ENCODE results near the gene PLXDC1. TPM values are rescaled to one million over a fixed set of nuclear protein-coding genes. Genes with fewer than 3 reads are reported as not detected.

The PLXDC1 gene
- total RNA-seq, 1 experiment from 2014 or later, result 0.52 TPM

- Mint-ChIP-seq H3K27me3 (ENCODE audit: unreplicated experiment) (peaks cover 68% of the 10 kb centered on the region), H3K4me3 (ENCODE audit: low read depth, unreplicated experiment) (no peak overlapping the region), H3K36me3 (ENCODE audit: insufficient read depth, unreplicated experiment) (no peaks in the 10 kb centered on the region), H3K27ac (ENCODE audit: unreplicated experiment) (no peak overlapping the region), H3K9me3 (ENCODE audit: low read depth, unreplicated experiment) (no peaks in the 10 kb centered on the region), H3K4me1 (ENCODE audit: low read depth, unreplicated experiment) (no peaks in the 10 kb centered on the region)
- CTCF ChIA-PET, result interaction anchor here (0.6 to 1.8 kb wide), 7 partner anchors 9 to 530 kb away, joined by 3 to 4 read pairs (median 3); no protein-coding TSS in a partner anchor
- BruUV-seq (replicated peaks), result no TSS peak
- intact Hi-C loops (cut with micrococcal nuclease; ENCODE audit: unreplicated experiment), result no loop called here
- DNase-seq, result no peak
- TF ChIP-seq, protein P1, sequence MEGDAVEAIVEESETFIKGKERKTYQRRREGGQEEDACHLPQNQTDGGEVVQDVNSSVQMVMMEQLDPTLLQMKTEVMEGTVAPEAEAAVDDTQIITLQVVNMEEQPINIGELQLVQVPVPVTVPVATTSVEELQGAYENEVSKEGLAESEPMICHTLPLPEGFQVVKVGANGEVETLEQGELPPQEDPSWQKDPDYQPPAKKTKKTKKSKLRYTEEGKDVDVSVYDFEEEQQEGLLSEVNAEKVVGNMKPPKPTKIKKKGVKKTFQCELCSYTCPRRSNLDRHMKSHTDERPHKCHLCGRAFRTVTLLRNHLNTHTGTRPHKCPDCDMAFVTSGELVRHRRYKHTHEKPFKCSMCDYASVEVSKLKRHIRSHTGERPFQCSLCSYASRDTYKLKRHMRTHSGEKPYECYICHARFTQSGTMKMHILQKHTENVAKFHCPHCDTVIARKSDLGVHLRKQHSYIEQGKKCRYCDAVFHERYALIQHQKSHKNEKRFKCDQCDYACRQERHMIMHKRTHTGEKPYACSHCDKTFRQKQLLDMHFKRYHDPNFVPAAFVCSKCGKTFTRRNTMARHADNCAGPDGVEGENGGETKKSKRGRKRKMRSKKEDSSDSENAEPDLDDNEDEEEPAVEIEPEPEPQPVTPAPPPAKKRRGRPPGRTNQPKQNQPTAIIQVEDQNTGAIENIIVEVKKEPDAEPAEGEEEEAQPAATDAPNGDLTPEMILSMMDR (IDR thresholded peaks at IDR 0.05; ENCODE audit: unreplicated experiment), result no peak
Observed at GRCh38 chr17:39090908-39091665, 60.4 kb downstream of the PLXDC1 start.

GRCh38 chr17:39090400-39090799 is 61.0 kb downstream of the PLXDC1 start:
- no peak for DNase-seq
- BruUV-seq (replicated peaks), result no TSS peak
- no peaks in the 10 kb centered on the region for H3K36me3 Mint-ChIP-seq (ENCODE audit: insufficient read depth, unreplicated experiment)
- H3K27ac Mint-ChIP-seq (ENCODE audit: unreplicated experiment), result no peak overlapping the region
- peaks cover 68% of the 10 kb centered on the region for H3K27me3 Mint-ChIP-seq (ENCODE audit: unreplicated experiment)
- H3K4me1 Mint-ChIP-seq (ENCODE audit: low read depth, unreplicated experiment), result no peaks in the 10 kb centered on the region
- no peak overlapping the region for H3K4me3 Mint-ChIP-seq (ENCODE audit: low read depth, unreplicated experiment)
- intact Hi-C loops (cut with micrococcal nuclease; ENCODE audit: unreplicated experiment), result no loop called here
- H3K9me3 Mint-ChIP-seq (ENCODE audit: low read depth, unreplicated experiment), result no peaks in the 10 kb centered on the region
- TF ChIP-seq, protein P1 (IDR thresholded peaks at IDR 0.05; ENCODE audit: unreplicated experiment), result no peak
- CTCF ChIA-PET, result interaction anchor here (1.5 to 1.8 kb wide), 2 partner anchors 10 to 31 kb away, joined by 3 to 4 read pairs; no protein-coding TSS in a partner anchor

DNA sequence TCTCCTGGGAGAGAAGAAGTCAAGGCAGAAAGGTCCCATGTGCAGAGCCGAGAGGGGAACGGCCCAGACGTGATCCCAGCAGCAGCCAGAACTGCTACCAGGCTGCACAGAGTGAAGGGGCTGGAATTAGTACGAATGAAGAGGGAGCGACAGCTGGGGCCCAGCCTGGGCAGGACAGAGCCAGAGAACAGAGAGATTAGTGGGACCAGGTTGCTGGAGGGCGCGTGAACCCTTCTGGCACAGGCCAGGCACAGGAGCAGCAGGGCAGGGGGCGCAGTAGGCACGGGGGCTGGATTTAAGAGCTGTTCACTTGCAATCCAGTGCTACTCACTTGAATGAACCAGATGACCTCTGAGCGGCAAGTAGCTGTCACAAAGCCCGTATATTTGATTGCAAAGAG is 66.9 kb downstream of the PLXDC1 start:
- Mint-ChIP-seq H3K27me3 (ENCODE audit: unreplicated experiment) (peaks cover 80% of the 10 kb centered on the region), H3K9me3 (ENCODE audit: low read depth, unreplicated experiment) (no peaks in the 10 kb centered on the region), H3K36me3 (ENCODE audit: insufficient read depth, unreplicated experiment) (no peaks in the 10 kb centered on the region), H3K4me3 (ENCODE audit: low read depth, unreplicated experiment) (no peak overlapping the region), H3K4me1 (ENCODE audit: low read depth, unreplicated experiment) (no peaks in the 10 kb centered on the region), H3K27ac (ENCODE audit: unreplicated experiment) (no peak overlapping the region)
- TF ChIP-seq, protein P1 (IDR thresholded peaks at IDR 0.05; ENCODE audit: unreplicated experiment), result no peak
- intact Hi-C loops (cut with micrococcal nuclease; ENCODE audit: unreplicated experiment), result no loop called here
- DNase-seq, result no peak
- BruUV-seq (replicated peaks), result no TSS peak
- CTCF ChIA-PET, result interaction anchor here (0.6 to 2.2 kb wide), 6 partner anchors 13 to 102 kb away, joined by 3 to 12 read pairs (median 5); no protein-coding TSS in a partner anchor

- no peak overlapping the region for H3K27ac Mint-ChIP-seq (ENCODE audit: unreplicated experiment)
Observed at GRCh38 chr17:39083270-39083669, 68.2 kb downstream of the PLXDC1 start.

More at GRCh38 chr17:39083270-39083669, 68.2 kb downstream of the PLXDC1 start:
- no peak for DNase-seq
- Mint-ChIP-seq H3K27me3 (ENCODE audit: unreplicated experiment) (peaks cover 87% of the 10 kb centered on the region), H3K4me1 (ENCODE audit: low read depth, unreplicated experiment) (no peaks in the 10 kb centered on the region), H3K9me3 (ENCODE audit: low read depth, unreplicated experiment) (no peaks in the 10 kb centered on the region), H3K4me3 (ENCODE audit: low read depth, unreplicated experiment) (no peak overlapping the region), H3K36me3 (ENCODE audit: insufficient read depth, unreplicated experiment) (no peaks in the 10 kb centered on the region)
- no TSS peak for BruUV-seq (replicated peaks)
- CTCF ChIA-PET, result interaction anchor here (0.9 to 2.2 kb wide), 6 partner anchors 11 to 161 kb away, joined by 3 to 11 read pairs (median 7); no protein-coding TSS in a partner anchor
- TF ChIP-seq, protein P1 (IDR thresholded peaks at IDR 0.05; ENCODE audit: unreplicated experiment), result no peak
- intact Hi-C loops (cut with micrococcal nuclease; ENCODE audit: unreplicated experiment), result no loop called here
